GM21423 (cell line): Measurements from ENCODE around the gene MEX3A.
A peak's percentile ranks its signal among the peaks of the same experiment; 100 is the strongest.
"Not testable (repeated sequence)": the region's sequence is repeated elsewhere in the genome, so short reads cannot be mapped to it uniquely, and the experiment has no call there.

Source experiments
- ATAC-seq: cut with Tn5 transposase; IDR thresholded peaks from one replicate; pipeline ENCODE4 v1.9.1; 2021; ENCODE audit warnings: mild to moderate bottlenecking, moderate library complexity; ENCODE audit not compliant: unreplicated experiment

MEX3A gene

GRCh38 chr1:156082309-156083091, at the start of gene MEX3A:
Gene MEX3A, minus strand, starts transcription at chr1:156082465. Its CDS starts 467 bp downstream, at chr1:156081998.
- no peak for ATAC-seq

GRCh38 chr1:156130578-156130942, 48.3 kb upstream of the MEX3A start:
- ATAC-seq, result no peak

- no peak for ATAC-seq
These were observed 47.7 kb upstream of the MEX3A start for GRCh38 chr1:156129687-156130577.

- no peak for ATAC-seq
These were observed 46.7 kb upstream of the MEX3A start for GRCh38 chr1:156128654-156129597.

GRCh38 chr1:156128308-156128653, 46.0 kb upstream of the MEX3A start:
- no peak for ATAC-seq

- ATAC-seq, result peak; percentile 39
These were observed 44.6 kb upstream of the MEX3A start for GRCh38 chr1:156126630-156127534.

- peak; percentile 30 for ATAC-seq
These were observed 43.9 kb upstream of the MEX3A start for GRCh38 chr1:156126043-156126629.

GRCh38 chr1:156125544-156125943, 43.3 kb upstream of the MEX3A start:
- ATAC-seq, result not testable (repeated sequence)

- no peak for ATAC-seq
These were observed 42.6 kb upstream of the MEX3A start for GRCh38 chr1:156124557-156125483.

- ATAC-seq, result no peak
These were observed 41.3 kb upstream of the MEX3A start for GRCh38 chr1:156123356-156124196.

GRCh38 chr1:156122519-156123355, 40.5 kb upstream of the MEX3A start:
- no peak for ATAC-seq

GRCh38 chr1:156122086-156122485, 39.8 kb upstream of the MEX3A start:
- ATAC-seq, result no peak

- ATAC-seq, result no peak
These were observed 39.2 kb upstream of the MEX3A start for GRCh38 chr1:156121457-156121856.

GRCh38 chr1:156121005-156121404, 38.7 kb upstream of the MEX3A start:
- ATAC-seq, result not testable (repeated sequence)

- no peak for ATAC-seq
These were observed 38.1 kb upstream of the MEX3A start for GRCh38 chr1:156120318-156120717.

- no peak for ATAC-seq
These were observed 37.4 kb upstream of the MEX3A start for GRCh38 chr1:156119503-156120209.
